NCI-H1092 (cell line): Measurements from ENCODE around the gene FCAMR.

ENCODE experiments used
- DNase-seq: peaks from one replicate; lab custom pipeline; 2025; lab: John Stamatoyannopoulos, UW

Gene FCAMR

DNA sequence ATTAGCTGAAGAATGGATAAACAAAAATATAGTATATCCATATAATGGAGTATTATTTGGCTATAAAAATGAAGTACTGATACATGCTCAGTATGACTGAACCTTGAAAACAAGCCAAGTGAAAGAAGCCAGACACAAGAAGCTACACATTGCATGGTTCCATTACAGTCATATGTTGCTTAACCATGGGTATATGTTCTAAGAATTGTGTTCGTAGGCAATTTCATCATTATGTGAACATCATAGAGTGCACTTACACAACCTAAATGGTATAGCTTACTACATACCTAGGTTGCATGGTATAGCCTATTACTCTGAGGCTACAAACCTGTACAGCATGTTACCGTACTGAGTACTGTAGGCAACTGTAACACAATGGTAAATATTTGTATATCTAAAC, 28.6 kb upstream of the FCAMR start:
- no peak for DNase-seq

DNA sequence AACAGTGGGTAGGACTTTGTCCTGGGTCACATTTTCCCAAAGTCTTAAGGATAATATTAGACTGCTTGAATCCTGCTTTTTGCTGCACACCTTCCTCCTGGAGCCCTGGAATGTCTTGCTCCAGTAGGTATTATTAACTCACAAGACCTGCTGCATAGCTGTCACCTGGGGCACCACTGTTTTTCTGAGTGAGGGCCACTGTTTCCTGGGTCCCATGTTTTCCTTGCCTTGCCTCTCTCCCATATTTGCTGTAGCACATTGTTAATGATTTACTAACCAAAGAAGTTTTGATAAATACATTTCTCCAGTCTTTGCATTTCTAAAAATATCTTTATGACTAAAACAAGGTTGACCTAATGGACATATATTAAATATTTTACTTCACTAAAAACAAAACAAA, 22.5 kb upstream of the FCAMR start:
- no peak for DNase-seq

DNA sequence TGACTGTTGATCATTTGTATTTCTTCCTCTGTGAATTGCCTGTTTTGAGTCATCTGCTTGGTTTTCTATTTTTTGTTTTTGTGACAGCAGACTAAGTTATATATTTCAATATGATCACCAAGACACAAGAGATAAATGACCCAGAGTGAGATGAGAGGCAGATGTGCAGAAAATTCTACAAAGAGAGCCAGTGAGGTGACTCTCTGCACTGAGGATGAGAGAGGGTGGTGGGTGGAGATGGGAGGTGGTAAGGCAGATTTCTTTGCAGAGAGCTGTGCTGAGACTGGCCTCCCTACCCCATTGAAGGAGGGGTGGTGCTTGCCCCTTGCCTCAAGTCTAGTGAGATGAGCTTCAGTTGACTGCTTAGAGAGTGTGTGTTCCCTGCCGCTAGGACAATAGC, 17.6 kb upstream of the FCAMR start:
- DNase-seq, result no peak

DNA sequence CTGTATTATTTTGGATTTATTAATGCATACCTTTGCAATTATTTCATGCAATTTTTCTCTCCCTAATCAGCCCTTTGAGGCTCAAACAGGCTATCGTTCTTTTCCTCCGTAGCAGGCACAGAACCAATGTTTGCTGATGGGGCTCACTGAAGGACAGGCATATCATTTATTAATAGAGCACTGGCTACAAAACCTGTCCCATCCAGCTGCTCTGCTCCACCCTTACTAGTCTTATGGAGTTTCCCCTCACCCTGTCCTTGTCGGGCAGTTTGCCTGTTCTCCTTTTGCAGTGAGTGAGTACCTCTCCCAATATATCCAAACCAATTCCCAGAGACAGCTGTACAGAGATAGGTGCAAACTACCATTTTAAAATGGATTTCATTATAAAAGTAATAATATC, 16.6 kb upstream of the FCAMR start:
- no peak for DNase-seq

DNA sequence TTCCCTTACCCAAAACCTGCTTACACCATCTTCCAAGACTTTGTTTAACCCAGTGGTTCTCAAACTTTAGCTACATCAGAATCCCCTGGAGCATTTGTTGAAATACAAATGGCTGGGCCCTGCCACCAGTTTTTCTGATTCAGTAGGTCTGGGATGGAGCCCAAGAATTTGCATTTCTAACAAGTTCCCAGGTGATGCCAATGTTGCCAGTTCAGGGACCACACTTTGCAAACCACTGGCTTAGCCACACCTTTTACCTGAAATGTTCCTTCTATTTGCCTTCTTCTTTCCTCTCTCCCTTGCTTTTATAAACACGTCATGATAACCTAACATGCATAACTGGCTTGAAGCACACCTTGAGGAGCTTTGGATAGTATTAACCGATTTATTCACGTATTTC, 16.1 kb upstream of the FCAMR start:
- no peak for DNase-seq

DNA sequence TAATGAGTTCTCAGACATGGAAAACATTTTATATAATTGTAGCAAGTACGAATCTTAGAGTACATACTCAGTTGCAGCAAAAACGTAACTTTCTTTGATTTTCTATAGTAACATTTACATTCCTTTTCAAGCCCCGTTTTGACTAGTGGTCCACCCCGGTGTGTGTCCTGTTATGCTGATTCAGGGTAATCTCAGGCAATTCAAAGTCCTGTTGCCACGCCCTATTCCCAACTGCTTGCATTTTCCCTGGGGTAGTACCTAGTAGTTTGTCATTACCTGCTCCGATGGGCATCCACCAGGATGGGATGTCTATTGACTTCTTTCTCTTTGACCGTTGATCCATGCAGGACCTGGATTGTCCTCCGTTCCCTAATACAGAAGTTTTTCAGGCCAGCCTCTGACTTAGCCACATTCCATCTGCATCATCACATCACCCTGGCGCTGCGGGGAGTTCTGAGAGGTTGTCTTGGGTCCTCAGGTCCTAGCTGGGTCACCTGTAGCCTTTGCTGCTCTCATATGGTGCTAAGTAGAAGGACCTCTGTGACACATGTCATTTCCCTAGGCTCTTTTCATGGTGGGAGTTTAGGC, 15.0 kb upstream of the FCAMR start:
- no peak for DNase-seq

DNA sequence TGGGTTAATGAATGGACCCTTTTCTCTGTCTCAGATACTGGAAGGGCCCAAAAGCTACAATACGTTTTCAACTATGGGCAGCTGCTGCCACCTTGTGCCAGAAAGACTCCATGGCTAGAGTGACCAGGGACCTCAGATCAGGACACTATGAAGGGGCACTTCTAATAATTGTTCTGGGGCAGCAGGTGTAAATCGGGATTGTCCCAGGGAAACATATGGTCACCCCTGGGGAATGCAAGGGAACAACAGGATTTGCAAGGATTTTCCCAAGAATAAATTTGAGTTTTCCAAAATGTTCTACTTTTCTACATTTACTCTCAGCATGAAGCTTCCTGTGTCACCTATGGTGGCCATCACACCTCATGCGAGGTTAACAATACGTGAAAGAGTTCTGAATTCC, 12.0 kb upstream of the FCAMR start:
- peak; percentile 55 for DNase-seq

DNA sequence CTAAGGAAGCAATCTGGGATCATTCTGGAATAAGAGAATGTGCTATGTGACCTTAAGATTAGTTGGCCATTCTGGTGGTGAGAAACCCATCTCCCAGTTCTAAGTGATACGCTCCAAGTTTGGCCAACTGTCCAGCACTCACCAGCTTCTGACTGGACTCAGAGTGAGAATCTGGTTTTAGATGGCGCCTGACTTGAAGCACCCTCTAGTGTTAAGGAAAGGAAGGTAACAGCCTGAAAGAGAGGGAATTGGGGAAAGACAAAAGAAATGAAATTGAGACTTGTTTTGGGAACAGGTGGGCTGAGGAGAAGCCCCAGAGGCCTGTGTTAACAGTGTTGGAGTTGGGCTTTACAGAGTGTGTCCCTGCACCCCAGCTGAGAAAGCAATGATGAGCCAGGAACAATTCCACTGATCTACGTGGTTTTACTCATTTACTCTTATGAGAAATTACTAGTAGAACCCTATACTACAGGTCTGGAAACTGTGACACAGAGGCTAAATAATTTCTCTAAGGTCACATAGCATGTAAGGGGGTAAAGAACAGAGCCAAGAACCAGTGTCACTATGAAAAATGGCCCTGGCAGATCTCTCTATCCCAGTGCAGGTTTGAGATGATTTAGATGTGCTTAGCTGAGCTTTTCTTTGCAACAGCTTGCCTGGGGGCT, 9.3 kb upstream of the FCAMR start:
- peak; percentile 1 for DNase-seq

DNA sequence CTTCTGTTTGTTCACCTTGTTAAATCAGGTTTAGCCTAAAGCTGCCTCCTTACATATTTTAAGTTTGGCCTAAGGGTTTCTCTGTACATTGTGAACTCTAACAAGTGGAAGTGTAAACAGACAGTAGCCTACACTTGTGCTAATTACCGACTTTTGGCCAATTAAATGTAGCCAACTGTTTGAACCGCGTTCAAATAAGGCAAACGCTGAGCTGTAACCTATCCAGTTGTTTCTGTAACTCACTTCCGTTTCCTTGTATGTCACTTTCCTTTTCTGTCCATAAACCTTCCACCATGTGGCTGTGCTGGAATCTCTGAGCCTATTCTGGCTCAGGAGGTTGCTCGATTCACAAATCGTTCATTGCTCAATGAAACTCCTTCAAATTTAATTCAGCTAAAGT, 8.0 kb upstream of the FCAMR start:
- no peak for DNase-seq

DNA sequence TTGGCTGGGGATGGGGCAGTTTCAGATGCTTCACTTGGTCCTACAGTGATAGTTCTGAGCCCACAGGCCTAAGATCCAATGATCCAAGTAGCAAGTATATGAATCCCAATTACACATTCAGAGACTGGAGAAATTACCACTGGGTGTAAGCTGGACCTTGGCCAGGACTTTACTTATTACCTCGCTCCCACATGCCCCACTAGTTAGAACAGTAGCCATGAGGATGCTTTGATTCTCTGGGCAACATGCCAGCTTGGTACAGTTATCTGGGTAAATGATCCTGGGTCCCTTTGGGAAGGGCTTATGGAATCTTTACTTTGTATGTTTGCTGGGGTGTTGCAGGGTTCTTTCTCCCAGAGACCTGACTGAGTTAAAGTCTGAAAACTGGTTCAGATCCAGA, 5.0 kb upstream of the FCAMR start:
- peak; percentile 36 for DNase-seq

DNA sequence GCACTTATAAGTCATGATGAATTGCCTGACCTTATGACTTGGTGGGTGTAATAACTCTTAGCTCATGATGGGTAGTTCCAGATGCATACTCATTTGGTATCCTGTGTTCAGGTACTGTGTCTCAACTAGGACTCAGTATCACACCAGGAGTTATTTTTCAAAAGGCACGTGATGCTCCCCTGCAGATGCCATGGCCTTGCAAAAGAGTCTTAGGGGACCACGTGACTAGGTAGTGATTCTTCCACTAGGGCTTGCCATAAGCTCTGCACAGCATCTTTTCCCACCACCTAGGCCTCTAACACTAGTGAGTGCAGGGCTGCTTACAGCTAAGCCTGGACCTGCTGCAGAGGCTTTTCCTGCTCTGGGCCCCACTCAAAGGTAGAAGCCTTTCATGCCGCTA, 3.9 kb upstream of the FCAMR start:
- DNase-seq, result no peak

DNA sequence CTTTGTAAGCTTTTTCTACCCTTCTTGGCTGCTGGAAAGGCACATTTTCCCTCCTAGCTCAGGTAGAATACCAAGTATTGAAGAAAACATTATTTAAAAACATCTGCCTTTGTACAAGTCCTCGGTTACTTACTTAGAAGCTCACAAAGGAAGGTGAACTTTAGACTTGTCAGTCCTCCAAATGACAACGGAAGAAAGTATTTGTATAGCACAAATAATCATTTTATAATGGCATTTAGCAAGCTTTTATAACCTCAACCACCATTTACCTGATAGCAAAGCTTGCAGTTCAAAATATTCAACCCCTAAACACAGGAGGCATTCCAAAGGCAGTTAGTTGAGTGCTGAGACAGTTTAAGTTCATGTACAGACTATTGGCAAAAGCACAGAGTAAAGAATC, 2.5 kb upstream of the FCAMR start:
- no peak for DNase-seq

DNA sequence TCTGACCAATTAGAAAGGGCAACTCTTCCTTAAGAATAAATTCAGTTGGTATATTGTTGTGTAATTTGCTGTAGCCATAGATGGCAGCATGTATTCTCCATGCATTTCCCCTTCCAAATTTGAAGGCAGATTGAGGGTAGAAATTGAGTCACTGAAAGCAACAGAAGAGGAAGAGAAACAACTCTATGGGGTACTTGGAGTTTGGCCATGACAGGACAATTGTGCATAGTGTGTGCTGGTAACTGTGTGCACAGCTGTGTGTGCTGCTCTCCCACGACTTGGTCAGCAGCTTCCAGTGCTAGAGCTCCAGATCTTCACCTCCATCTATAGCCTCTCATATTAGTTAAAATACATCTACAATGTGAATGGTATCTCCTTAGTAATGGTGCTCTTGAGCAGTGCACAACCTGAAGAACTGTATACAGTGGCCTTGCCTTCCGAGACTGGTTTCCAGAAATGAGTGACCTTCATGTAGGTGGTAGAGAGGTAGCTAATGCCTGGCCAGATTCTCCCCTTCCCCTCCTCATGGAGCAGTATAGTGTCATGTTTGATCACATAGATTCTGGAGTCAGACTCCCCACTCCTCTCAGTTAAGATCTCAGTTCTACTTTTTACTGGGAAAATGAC, 882 bp upstream of the FCAMR start:
- DNase-seq, result no peak

DNA sequence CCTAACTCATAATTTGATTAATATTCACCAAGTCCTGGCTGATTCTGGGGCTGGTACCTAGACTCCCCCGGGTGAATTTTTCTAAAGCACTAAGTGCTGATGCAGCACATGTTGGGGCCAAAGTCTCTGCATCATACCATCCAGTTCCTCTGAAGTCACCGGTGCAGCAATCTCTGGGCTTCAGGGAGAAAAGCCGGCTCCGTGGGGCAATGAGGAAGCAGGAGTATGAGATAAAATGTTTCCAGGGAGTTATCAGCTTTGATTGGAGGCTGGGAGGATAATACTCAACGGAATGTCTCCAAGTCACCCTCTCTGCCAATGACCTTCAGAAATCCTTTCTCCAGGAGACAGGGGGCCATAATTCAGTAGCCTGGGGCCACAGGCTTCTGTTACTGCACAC, 1.2 kb downstream of the FCAMR start:
- DNase-seq, result no peak

DNA sequence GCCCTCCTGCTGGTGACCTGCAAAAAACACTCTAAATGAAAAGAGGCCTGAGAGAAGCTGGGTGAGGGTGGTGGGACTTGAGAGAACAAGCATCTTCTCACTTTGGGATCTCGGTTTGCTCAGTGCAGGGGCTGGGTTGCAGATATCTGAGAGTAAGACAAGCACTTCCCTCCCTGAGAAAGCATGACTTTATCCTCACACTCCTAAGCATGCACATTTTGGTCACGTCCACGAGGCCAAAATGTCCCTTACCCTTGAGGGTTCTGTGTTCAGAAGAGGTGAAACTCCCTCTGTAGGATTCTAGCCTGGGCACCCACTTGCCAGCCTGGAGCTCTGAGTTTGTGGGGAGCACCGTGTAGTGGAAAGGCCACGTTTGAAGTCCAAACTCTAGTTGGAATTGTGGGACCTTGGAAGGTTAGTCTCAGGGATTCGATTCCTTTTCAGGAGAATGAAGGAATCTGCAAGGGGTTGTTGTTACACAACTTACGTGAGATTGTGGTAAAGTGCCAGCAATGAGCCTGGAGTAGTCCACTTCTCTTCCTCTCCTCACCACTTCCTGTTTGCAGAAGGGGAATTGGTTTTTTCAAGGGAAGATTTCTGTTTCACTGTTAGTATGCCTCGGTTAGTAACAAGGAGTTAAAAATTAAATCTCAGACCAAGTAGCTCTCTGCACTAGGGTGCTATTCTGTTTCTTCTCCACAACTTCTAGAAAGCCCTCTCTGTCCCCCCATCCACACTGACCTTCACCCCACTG, 3.0 kb downstream of the FCAMR start:
- DNase-seq, result no peak

DNA sequence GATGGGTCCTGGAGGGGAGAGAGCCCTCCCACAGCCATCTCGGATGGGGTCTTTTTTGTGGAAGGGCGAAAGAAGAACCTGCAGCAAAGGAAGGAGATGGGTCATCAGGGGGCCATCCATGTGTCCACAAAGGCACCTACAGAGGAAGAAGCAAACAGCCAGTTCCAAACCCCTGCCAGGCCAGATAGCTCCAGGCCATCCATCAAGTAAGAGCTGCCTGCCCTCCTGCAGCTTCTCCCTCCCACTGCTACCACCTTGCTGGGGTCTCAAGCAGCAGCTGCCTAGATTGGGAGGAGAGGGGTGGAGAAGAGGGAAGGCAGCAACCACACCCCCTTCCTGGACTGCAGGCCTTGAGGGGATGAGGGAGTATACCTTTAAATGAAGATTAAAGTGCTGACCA, 4.5 kb downstream of the FCAMR start:
- no peak for DNase-seq

DNA sequence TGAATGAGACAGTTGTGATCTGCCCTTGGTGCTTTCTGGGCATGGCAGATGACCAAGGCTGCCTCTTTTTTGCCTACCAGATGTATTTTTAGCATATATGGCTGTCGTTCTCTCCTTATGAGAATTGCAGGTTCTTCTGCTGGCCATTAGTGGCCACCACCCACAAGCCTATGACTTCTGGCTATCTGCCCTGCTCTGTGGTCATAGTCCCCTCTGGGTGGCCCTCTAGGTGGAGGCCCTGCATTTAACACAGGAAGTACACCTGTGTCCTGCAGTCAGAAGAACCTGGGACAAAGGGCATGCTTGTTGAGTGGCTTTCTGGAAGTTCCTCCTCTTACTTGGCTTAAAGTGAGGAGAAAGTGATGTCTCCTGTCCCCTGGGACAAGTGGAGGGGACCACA, 6.5 kb downstream of the FCAMR start:
- DNase-seq, result no peak

DNA sequence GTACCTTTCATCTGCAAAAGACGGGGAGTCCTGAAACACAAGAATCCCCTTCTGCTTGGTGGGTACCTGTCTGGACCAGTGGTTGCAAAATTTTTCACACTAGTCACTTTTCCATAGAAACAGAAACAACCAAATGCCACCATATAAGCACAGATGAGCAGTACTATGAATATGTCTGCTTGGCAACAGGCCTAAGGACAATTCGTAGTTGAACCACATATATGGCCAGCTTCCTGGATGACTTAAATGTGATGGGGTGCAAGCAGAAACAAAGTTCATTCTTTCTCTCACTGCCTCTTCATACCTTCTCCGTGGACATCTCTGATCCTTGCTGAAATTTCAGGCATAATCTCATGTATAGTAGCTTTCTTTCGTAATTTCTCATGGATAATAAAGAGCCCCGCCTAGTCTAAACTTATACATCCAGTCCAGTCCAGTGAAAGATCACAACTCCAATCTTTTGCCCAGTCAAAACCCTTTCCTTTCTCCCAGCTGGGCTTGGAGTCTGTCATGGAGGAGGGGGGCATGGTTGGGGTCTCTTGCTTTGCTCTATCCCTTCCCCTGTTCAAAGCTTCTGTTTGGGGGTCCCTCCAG, 7.0 kb downstream of the FCAMR start:
- no peak for DNase-seq

DNA sequence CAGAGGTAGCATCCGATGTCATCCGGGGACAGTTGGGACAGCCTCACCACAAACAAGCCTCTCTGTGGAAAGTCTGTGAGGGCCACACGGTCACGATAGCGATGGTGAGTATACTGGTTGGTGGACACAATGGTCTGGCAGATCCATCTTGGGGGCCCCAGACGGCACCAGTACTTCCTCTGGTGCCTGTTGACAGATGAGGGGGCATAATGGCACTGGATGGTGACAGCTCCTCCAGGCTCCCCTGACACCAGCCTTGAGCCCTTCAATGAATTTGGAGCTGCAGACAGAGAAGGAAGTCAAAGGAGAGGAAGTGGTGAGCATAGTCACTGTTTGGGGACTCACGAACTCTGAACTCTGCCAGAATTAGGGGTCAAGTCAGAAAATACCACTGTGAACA, 8.0 kb downstream of the FCAMR start:
- DNase-seq, result no peak

DNA sequence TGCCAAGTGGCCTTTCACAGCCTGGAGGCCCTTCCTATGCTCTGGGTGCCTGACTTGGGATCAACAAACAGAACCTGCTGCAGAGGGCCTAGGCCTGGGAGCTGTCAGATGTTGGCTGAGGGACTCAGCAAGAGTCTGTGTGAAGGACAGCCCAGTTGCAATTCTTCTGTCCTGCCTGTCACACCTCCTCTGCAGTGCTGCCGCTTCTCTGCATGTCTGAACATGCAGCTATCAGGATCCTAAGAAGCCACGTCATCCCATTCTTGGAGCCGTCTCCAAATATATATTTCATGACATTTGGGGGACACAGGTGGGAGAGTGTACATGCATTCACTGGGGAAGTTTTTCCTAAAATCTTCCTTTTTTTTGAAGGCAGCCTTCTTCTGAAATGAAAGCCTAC, 8.6 kb downstream of the FCAMR start:
- no peak for DNase-seq

DNA sequence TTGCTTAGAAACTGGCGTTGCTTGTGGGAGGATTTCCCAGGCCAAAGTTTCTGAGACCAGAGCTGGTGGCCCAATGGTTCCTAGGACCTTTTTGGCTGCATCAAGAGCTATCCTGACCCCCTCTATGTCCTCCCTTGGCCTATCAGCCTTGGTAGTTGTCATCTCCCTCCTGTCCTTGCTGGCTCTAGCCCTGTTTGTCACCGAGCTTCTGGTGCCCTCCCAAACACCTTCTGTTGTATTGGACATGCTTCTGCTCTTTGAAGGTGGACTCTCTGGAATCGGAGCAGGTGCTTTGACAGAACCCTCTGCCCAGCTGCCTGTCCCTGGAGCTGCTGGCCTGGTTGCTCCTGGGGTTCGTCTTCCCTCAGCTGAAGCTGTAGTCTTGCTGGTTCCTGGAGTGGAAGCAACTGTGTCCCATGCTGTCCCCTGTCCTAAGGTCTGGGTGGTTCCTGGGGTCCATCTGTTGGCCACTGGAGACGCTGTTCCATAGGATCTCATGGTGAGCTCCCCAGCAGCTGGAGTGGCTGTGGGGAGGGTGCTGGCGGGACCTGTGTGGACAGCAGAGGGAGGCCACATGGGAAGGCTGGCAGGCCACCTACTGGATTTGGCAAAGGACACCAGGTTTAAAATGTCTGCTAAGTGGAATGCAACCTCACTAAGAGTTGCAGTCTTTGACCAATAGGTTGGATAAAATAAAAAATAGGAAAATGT, 9.4 kb downstream of the FCAMR start:
- no peak for DNase-seq

DNA sequence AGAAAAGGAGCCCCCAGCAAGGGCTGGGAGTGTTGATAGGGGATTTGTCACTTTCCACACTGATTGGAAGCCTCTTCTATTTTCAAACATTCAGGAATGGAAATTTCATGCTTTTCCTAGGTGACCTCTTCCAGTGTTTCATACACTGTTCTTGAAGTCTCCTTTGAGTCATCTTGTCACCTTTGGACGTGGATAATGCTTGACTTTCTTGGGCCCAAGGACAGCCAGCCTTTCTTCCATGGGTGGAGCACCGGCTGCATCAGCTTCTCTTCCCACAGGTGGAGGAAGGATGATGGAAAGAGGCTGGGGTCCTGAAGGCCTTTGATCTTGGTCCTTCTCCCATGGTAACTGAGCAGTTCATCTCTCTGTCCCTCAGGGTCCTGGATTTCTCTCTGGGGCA, 12.1 kb downstream of the FCAMR start:
- no peak for DNase-seq
